GM12872 (cell line): ENCODE measurements around the gene ADAD2.

ENCODE experiments used
- TF ChIP-seq, protein P1 (sequence below): IDR thresholded peaks from 3 replicates; pipeline ENCODE4 v1.5.1; 2011; ENCODE audit warnings: low read depth, mild to moderate bottlenecking, low read length, moderate library complexity; ENCODE audit not compliant: insufficient read depth

ADAD2 gene

DNA sequence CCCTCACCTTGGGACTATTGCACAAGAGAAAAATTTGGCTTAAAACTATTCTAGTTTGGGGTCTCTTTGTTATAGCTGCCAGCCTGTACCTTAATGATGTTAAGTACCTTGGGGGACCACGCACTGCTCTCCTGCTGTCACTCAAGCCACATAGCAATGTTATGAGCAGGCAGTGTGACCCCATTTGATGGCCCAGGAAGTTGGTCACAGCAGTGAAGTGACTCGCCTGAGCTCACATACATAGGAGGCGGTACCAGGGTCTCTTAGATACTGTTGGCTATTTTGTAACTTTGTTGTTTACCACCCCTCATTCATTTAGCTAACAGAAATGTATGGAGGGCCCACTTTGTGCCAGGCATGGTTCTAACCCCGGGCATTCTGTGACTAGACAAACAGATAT, 32.5 kb downstream of the ADAD2 start:
- TF ChIP-seq, protein P1, sequence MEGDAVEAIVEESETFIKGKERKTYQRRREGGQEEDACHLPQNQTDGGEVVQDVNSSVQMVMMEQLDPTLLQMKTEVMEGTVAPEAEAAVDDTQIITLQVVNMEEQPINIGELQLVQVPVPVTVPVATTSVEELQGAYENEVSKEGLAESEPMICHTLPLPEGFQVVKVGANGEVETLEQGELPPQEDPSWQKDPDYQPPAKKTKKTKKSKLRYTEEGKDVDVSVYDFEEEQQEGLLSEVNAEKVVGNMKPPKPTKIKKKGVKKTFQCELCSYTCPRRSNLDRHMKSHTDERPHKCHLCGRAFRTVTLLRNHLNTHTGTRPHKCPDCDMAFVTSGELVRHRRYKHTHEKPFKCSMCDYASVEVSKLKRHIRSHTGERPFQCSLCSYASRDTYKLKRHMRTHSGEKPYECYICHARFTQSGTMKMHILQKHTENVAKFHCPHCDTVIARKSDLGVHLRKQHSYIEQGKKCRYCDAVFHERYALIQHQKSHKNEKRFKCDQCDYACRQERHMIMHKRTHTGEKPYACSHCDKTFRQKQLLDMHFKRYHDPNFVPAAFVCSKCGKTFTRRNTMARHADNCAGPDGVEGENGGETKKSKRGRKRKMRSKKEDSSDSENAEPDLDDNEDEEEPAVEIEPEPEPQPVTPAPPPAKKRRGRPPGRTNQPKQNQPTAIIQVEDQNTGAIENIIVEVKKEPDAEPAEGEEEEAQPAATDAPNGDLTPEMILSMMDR: no peak

DNA sequence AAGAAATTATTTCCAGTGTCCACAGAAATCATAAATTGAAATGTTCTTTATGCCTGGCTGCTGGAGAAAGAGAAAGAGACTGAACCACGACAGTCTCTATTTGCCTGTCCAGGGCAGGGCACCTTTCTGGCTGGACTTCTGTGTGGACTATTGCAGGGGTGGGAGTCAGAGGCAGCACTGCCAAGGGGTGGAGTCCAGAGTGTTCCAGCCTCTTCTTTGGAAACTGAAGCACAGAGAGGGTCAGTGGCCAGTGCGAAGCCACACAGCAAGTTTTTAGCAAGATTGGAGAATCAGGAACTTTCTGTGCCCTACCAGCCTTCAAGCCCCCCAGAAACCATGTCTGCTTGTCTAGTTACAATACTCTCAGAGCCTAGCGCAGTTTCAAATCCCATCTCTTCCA, 33.6 kb downstream of the ADAD2 start:
- TF ChIP-seq, protein P1: no peak

DNA sequence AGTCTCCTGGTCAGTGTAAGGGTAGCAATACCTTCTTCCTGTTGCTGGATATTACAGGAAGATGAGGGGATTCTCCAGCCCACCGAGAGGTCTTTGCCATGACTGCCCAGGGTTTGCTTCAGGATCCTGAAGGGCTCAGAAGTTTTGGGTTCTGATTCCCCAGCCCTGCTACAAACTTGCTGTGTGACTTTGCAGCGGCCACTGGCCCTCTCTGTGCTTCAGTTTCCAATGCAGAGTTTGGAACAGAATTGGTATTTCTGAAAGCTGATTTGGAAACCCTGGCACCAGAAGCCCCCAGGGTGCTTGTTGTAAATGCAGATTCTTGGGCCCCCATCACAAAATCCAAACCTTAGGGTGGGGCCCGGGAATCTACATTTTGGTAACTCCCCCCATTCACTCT, 34.2 kb downstream of the ADAD2 start:
- TF ChIP-seq, protein P1: no peak

DNA sequence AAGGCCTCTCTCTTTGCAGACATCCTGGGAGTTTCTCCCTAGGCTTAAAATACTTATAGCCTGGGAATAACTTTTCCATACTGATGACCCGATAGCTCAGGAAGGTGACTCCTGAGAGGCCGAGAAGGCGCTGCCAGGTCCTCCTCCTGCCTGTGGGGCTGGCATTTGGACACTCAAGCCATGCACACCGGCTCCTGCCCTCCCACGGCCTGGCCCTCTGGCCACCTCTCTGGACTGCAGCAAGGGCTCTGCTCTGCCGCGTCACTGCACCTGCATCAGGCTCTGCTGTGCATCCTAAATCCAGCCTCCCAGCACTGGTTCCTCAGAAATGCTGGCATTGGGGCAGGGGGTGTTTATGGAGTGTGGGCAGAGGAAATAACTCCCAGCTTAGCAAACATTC, 34.6 kb downstream of the ADAD2 start:
- TF ChIP-seq, protein P1: no peak

DNA sequence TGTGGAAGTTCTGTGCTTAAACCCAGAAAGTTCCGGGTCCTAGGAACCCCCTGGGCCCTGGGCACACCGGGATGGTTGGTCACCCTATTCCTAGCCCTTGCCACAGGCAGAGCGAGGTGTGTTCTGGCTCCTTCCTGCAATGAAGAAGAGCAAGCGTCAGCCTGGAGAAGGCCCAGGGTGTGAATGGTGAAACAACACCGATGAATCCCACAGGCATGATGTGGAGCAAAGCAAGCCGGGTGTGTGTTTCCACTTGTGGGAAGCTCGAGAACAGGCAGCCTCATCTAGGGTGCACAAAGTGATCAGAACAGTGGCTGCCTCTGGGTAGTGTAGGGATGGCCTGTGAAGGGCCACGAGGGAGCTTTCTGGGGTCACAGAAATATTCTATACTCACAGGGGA, 35.1 kb downstream of the ADAD2 start:
- TF ChIP-seq, protein P1: no peak

DNA sequence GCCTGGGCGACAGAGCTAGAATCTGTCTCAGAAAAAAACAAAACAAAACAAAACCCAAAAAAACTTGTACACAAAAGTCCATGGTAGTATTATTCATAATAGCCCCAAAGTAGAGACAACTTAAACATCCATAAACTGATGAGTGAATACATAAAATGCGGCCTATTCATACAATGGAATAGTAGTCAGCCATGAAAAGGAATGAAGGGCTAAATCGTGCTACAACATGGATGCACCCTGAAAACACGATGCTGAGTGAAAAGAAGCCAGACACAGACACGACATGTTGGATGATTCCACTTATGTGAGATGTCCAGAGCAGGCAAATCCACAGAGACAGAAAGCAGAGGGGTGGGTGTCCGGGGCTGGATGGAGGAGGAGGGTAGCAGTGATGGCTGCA, 36.6 kb downstream of the ADAD2 start:
- TF ChIP-seq, protein P1: no peak

DNA sequence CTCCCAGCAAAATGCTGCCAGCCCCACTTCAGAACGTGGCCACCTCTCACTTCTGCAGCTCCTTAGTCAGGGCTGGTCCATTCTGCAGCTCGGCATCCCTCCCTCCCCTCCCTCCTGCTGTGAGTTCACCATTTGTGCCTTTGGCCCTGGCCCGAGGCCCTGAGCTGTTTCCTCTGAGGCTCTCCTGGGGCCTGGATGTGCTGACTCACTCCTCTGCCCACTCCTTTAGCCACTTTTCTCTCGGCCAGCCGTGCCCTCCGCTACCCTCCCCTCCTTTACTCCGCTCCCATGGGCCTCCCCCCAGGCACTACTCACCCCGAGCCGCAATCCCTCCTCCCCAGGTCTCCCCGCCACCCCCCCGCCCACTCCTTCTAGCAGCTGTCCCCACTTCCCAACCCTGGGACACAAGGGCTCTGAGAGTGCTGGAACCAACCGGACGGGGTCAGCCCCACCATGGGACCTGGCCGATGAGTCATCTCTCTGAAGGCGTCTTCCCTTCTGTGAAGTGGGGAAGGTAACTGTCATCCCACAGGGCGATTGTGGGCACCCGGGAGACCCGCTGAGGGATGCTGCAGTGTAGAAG, 37.4 kb downstream of the ADAD2 start:
- TF ChIP-seq, protein P1: no peak
